GM06990 (cell line): Measurements from ENCODE around the gene LPP.
"Not testable (repeated sequence)": the region's sequence is repeated elsewhere in the genome, so short reads cannot be mapped to it uniquely, and the experiment has no call there.

Experiments
- DNase-seq: peaks from one replicate; pipeline ENCODE4 v3.0.0-alpha.2; 2011; ENCODE audit not compliant: insufficient read length; ENCODE audit errors: extremely low read depth
- H3K27me3 ChIP-seq: replicated peaks from 2 replicates; pipeline ENCODE4 v1.6.0; 2011; ENCODE audit warnings: low read length; ENCODE audit not compliant: control insufficient read depth, insufficient read depth
- H3K36me3 ChIP-seq: 2 replicates; pipeline ENCODE4 v1.5.1; 2011; ENCODE audit warnings: low read length; ENCODE audit not compliant: control insufficient read depth, insufficient read depth
- H3K4me3 ChIP-seq: replicated peaks from 2 replicates; pipeline ENCODE4 v1.5.1; 2011; ENCODE audit warnings: low read depth, mild to moderate bottlenecking, control low read depth, low read length
- TF ChIP-seq, protein P1 (sequence below): IDR thresholded peaks from 2 replicates; pipeline ENCODE4 v1.5.1; 2011; ENCODE audit warnings: low read length, control low read depth, mild to moderate bottlenecking, inconsistent platforms; ENCODE audit not compliant: insufficient read depth, poor library complexity, severe bottlenecking

Gene LPP

DNA sequence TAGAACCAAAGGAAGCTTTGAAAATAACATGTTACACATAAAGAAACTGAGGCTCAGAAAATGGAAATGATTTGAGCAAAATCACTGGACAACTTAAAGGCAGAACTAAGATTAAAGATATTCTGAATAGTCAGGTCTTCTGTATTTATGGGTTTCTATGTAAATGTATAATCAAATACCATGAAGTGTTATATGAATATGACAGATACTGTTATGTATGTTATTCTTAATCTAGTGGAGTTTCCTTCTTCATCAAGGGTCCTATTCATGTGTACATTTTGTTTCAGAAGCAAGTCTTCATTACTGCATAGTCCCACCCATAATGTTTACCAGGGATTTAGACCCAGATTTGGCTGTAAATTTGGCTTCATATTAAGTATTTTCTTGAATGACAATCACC is 547.0 kb downstream of the LPP start:
- no peak for DNase-seq
- 0 out of 2 replicates have a peak, but pooled peaks cover 1% of the 10 kb centered on the region for H3K27me3 ChIP-seq
- TF ChIP-seq, protein P1, sequence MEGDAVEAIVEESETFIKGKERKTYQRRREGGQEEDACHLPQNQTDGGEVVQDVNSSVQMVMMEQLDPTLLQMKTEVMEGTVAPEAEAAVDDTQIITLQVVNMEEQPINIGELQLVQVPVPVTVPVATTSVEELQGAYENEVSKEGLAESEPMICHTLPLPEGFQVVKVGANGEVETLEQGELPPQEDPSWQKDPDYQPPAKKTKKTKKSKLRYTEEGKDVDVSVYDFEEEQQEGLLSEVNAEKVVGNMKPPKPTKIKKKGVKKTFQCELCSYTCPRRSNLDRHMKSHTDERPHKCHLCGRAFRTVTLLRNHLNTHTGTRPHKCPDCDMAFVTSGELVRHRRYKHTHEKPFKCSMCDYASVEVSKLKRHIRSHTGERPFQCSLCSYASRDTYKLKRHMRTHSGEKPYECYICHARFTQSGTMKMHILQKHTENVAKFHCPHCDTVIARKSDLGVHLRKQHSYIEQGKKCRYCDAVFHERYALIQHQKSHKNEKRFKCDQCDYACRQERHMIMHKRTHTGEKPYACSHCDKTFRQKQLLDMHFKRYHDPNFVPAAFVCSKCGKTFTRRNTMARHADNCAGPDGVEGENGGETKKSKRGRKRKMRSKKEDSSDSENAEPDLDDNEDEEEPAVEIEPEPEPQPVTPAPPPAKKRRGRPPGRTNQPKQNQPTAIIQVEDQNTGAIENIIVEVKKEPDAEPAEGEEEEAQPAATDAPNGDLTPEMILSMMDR: no peak
- H3K36me3 ChIP-seq: no peaks in the 10 kb centered on the region
- H3K4me3 ChIP-seq: no peak overlapping the region

DNA sequence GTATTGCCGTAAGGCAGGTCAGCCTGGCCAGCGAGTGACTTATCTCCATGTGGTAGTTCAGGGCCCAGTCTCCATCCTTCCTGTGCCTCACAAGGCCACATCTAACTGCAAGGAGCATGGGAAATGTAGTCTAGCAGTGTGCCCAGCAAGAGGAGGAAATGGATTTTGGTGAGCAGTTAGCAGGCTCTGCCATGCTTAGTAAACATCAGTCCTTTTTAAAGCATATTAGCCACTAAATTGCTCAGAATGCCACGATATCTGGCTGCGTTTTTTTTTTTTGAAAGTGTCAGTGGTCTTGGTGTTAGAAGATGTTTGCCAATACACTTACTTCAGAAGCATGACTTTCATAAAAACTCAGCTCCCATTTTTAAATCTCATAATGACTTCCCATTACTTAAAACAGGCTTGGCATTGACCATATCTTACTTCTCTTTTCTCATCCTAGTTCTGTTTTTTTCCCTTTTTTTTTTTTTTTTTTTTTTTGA is 547.6 kb downstream of the LPP start:
- Histone ChIP-seq H3K36me3 (no peaks in the 10 kb centered on the region), H3K4me3 (no peak overlapping the region), H3K27me3 (0 out of 2 replicates have a peak, but pooled peaks cover 1% of the 10 kb centered on the region)
- DNase-seq: no peak
- TF ChIP-seq, protein P1: no peak

DNA sequence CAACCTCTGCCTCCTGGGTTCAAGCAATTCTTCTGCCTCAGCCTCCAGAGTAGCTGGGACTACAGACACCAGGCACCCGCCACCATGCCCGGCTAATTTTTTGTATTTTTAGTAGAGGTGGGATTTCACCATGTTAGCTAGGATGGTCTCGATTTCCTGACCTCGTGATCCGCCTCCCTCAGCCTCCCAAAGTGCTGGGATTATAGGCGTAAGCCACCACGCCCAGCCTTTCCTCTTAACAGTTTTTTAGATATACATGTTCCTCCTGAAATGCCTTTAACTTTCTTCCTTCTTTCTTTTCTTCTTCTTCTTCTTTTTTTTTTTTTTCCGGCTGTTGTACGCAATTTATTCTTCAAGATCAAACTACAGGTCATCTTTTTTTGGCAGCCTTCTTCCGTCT is 548.1 kb downstream of the LPP start:
- H3K4me3 ChIP-seq, H3K36me3 ChIP-seq, H3K27me3 ChIP-seq, DNase-seq: not testable (repeated sequence)

DNA sequence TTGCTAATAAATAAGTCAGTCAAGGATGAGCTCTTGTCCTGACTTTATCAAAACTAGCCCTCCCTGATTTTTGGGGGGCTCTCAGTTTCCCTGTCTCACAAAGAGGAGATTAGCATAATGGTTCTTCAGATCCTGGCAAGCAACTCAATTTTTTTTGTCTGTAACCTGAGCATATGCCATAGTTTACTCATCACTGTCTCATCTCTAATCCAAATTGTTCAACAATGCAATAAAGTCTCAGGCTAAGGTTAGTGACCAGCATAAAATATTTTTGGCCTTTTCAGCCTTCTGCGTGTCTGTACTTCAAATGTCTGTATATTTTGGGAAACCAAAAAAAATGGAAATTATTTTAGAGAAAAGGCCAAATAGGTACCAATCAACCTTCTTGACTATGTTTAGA is 552.2 kb downstream of the LPP start:
- DNase-seq: no peak
- Histone ChIP-seq H3K36me3 (no peaks in the 10 kb centered on the region), H3K4me3 (no peak overlapping the region), H3K27me3 (no peaks in the 10 kb centered on the region)
- TF ChIP-seq, protein P1: no peak

DNA sequence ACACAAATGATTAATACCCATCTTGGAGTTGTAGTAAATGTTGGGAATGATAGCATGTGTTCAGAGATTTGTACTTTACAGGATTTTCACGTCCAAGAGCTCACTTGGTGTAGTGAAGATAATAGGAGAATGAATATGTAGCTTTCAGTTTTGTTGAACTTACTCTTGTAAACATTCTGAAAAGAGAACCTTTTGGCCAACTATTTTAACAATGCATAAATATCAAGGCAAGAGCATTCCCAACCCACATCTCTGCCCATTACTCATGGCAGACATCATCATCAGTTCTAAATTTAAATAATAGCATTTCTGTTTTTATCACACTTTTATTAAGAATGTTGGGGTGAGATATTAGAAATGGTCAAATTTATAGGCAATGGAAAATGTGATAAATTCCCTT is 552.6 kb downstream of the LPP start:
- H3K27me3 ChIP-seq: no peaks in the 10 kb centered on the region
- TF ChIP-seq, protein P1: no peak
- H3K4me3 ChIP-seq: no peak overlapping the region
- DNase-seq: no peak
- no peaks in the 10 kb centered on the region for H3K36me3 ChIP-seq

DNA sequence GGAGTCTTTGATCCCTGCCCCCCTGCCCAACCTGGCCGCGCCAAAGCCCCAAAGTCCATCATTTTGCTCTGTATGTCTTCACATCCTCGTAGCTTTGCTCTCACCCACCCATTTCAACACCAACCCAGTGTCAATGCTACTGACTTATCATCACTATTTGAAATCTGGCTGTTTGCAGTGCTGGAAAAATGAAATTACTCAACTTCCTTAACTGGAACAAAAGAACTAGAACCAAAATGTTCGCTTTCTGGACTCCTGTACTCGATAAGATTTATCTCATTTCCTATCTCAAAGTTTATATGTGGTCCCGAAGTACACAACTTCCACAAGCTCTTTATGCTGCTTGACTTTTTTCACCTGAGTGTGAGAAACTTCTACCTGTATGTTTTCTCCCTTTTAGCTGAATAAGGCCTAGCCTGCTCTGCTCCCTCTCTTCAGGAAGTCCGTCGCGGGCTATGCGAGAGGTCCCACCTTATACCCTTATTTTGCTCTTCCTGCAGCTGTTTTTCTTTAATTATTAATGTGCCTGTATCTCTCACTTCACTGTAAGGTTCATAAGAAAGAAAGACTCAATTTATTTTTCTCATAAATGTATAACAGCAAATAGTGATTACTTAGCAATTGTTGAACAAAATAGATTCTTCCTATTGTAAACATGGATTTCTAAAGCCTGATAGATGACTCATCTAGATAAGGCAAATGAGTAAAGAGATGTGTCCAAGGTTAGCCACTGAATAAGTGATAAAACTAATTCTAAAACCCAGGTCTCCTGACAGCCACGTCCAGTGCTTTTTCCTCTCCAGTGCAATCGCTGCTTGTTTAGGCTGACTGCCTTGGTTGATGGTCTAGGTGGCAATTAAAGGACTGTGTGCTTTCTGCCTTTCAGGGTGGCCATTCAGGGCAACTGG is 553.7 kb downstream of the LPP start:
- no peak overlapping the region for H3K4me3 ChIP-seq
- H3K27me3 ChIP-seq: no peaks in the 10 kb centered on the region
- no peak for DNase-seq
- H3K36me3 ChIP-seq: no peaks in the 10 kb centered on the region
- TF ChIP-seq, protein P1: no peak
